Peyer's patch (tissue), 4 donors: ENCODE results near the gene RPS6KA6.

Source experiments
- POLR2A ChIP-seq, 2 donors: fragments of 450-650 bp; IDR thresholded peaks; one replicate each; pipeline ENCODE4 v1.5.1; 2017; ENCODE audit warnings: antibody characterized with exemption in 2 of 2, mild to moderate bottlenecking in 2 of 2, moderate library complexity in 2 of 2
- TF ChIP-seq, protein P1 (sequence below), 6 experiments: fragments of 450-650 bp in 4 of 6; fragments of 200-600 bp in 2 of 6; sonication (generic) in 1 of 6; IDR thresholded peaks; one replicate each; pipeline ENCODE4 v1.5.1; 2017 to 2019; ENCODE audit warnings: antibody characterized with exemption in 6 of 6, mild to moderate bottlenecking in 3 of 6, moderate library complexity in 1 of 6

DNA sequence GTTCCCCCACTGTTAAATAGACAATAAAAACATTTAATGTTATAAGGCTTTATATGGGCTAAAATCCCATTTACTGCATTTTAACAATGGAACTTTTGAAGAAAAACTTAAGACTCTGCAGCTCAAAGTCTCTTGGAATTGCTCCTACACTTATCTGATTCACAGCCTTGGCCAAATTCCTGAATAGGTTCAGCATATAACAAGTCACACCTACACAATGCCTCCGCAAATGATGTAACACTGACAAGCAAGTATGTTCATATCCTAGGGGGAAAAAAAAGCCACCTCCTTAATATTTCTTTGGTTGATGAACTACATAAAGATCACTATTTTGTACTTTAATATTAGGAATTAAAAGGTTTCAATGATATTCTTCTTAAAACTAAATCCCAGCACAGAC, 34.5 kb downstream of the RPS6KA6 start:
- TF ChIP-seq POLR2A (IDR thresholded peaks at IDR 0.05), result no peak
- TF ChIP-seq, protein P1, sequence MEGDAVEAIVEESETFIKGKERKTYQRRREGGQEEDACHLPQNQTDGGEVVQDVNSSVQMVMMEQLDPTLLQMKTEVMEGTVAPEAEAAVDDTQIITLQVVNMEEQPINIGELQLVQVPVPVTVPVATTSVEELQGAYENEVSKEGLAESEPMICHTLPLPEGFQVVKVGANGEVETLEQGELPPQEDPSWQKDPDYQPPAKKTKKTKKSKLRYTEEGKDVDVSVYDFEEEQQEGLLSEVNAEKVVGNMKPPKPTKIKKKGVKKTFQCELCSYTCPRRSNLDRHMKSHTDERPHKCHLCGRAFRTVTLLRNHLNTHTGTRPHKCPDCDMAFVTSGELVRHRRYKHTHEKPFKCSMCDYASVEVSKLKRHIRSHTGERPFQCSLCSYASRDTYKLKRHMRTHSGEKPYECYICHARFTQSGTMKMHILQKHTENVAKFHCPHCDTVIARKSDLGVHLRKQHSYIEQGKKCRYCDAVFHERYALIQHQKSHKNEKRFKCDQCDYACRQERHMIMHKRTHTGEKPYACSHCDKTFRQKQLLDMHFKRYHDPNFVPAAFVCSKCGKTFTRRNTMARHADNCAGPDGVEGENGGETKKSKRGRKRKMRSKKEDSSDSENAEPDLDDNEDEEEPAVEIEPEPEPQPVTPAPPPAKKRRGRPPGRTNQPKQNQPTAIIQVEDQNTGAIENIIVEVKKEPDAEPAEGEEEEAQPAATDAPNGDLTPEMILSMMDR (IDR thresholded peaks at IDR 0.05), result no peak
